Erythroblast (primary cell): ENCODE measurements around the gene PAX8.

Experiments used
- GATA1 ChIP-seq: IDR thresholded peaks from 2 replicates; pipeline ENCODE4 v1.6.1; 2011; ENCODE audit warnings: low read depth, mild to moderate bottlenecking, control low read depth, low read length, moderate library complexity
- POLR2A ChIP-seq: IDR thresholded peaks from 2 replicates; pipeline ENCODE4 v1.6.1; 2011; ENCODE audit warnings: mild to moderate bottlenecking, low read length

DNA sequence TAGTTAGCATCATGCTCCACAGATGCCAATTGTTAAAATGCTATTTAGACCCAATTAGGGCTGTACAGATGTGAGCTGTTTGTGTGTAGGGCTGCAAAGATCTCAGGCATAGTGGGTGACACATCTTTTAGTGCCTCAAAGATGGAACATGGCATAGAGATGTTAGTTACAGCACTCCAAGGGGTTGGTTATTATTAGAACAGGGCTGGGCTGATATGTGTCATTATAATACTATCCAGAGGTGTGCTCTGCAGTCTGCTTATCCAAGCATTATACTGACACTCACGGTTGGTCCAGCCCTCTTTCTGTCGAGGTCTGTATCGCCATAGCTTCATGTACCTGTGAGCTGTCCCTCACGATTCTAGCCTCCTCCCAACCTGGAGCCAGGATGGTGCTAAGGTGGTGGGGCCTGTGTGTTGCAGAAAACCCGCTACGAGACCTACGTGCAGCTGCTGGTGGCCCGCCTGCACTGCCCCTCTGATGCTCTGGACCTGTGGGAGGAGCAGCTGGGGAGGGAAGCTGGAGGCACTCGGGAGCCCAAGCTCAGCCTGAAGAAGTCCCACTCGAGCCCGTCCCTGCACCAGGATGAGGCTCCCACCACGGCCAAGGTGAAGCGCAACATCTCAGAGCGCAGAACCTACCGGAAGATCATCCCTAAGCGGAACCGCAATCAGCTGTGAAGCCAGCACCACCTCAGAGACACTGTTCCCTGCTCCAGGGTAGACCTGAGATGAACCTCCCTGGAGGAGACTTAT is 77.8 kb downstream of the PAX8 start:
- TF ChIP-seq POLR2A (no peak), GATA1 (no peak)
